ENCODE measurements around the gene RNPEP. TPM values are rescaled to one million over a fixed set of nuclear protein-coding genes. Genes with fewer than 3 reads are reported as not detected.
A peak's percentile ranks its signal among the peaks of the same experiment; 100 is the strongest.

RNPEP gene
- total and polyA plus RNA-seq, 2 of the 13 experiments (the other 11 are each of a cell fraction or from before 2014, with no cell fraction given) = 20.6 to 38.4 TPM

DNA sequence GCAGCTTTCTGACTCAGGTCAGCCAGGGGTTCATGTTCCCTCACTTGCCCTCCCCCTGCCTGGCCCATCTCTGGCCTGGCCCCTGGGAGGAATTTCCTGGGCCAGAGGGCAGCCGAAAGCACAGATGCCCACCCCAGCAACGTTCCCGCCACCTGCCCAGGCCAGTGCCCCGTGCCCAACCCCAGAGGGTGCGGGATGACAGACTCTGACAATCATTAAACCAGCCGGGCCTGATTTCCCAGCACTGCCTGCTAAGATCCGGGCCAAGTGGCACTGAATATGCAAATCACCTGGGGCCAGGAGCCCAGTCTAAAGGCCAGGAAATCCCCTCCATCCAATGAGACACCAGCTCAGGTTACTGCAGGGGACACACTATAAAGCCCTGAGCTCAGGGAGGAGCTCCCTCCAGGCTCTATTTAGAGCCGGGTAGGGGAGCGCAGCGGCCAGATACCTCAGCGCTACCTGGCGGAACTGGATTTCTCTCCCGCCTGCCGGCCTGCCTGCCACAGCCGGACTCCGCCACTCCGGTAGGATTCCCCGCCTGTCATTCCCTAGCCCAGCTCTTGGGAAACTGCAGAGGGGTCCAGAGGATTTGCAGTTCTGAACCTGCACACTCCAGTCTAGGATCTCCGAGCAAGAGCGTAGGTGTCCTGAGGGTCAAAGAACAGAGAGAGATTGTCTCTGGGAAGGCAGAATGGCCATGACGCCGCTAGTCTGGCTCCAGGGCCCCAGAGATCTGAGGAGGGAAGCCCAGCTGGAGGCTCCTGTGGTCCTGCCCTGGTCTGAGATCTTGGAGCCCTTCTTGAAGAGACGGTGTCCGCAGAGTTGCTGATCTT lies 27.9 kb downstream of the RNPEP start, which contains the start of gene ELF3 (continued):
- TF ChIP-seq, protein P1, sequence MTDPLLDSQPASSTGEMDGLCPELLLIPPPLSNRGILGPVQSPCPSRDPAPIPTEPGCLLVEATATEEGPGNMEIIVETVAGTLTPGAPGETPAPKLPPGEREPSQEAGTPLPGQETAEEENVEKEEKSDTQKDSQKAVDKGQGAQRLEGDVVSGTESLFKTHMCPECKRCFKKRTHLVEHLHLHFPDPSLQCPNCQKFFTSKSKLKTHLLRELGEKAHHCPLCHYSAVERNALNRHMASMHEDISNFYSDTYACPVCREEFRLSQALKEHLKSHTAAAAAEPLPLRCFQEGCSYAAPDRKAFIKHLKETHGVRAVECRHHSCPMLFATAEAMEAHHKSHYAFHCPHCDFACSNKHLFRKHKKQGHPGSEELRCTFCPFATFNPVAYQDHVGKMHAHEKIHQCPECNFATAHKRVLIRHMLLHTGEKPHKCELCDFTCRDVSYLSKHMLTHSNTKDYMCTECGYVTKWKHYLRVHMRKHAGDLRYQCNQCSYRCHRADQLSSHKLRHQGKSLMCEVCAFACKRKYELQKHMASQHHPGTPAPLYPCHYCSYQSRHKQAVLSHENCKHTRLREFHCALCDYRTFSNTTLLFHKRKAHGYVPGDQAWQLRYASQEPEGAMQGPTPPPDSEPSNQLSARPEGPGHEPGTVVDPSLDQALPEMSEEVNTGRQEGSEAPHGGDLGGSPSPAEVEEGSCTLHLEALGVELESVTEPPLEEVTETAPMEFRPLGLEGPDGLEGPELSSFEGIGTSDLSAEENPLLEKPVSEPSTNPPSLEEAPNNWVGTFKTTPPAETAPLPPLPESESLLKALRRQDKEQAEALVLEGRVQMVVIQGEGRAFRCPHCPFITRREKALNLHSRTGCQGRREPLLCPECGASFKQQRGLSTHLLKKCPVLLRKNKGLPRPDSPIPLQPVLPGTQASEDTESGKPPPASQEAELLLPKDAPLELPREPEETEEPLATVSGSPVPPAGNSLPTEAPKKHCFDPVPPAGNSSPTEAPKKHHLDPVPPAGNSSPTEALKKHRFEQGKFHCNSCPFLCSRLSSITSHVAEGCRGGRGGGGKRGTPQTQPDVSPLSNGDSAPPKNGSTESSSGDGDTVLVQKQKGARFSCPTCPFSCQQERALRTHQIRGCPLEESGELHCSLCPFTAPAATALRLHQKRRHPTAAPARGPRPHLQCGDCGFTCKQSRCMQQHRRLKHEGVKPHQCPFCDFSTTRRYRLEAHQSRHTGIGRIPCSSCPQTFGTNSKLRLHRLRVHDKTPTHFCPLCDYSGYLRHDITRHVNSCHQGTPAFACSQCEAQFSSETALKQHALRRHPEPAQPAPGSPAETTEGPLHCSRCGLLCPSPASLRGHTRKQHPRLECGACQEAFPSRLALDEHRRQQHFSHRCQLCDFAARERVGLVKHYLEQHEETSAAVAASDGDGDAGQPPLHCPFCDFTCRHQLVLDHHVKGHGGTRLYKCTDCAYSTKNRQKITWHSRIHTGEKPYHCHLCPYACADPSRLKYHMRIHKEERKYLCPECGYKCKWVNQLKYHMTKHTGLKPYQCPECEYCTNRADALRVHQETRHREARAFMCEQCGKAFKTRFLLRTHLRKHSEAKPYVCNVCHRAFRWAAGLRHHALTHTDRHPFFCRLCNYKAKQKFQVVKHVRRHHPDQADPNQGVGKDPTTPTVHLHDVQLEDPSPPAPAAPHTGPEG (CRISPR knock-in tag; IDR thresholded peaks at IDR 0.05) = no peak
- TF ChIP-seq SMC3 (IDR thresholded peaks at IDR 0.05; ENCODE audit: low read length) = 0 out of 2 replicates have a peak, but pooled peaks have one; percentile 9
- TF ChIP-seq, protein P2, sequence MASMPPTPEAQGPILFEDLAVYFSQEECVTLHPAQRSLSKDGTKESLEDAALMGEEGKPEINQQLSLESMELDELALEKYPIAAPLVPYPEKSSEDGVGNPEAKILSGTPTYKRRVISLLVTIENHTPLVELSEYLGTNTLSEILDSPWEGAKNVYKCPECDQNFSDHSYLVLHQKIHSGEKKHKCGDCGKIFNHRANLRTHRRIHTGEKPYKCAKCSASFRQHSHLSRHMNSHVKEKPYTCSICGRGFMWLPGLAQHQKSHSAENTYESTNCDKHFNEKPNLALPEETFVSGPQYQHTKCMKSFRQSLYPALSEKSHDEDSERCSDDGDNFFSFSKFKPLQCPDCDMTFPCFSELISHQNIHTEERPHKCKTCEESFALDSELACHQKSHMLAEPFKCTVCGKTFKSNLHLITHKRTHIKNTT (CRISPR knock-in tag; IDR thresholded peaks at IDR 0.05) = no peak
- peak; percentile 30; the same call in 1 of the 2 replicates for TF ChIP-seq HNF4G (IDR thresholded peaks at IDR 0.05; ENCODE audit: borderline replicate concordance, low read depth, low read length)
- no peak; the same call in none of the 2 replicates for TF ChIP-seq HNF4G (CRISPR knock-in tag; IDR thresholded peaks at IDR 0.05; ENCODE audit: borderline replicate concordance, low read depth)
- TF ChIP-seq ZNF776 (CRISPR knock-in tag; IDR thresholded peaks at IDR 0.05) = no peak
- TF ChIP-seq IRX3 (CRISPR knock-in tag; IDR thresholded peaks at IDR 0.05; ENCODE audit: borderline replicate concordance, low read depth) = no peak
- TF ChIP-seq SRY (CRISPR knock-in tag; IDR thresholded peaks at IDR 0.05) = peak; percentile 89; the same call in 1 of the 2 replicates
- TF ChIP-seq DMAP1 (CRISPR knock-in tag; IDR thresholded peaks at IDR 0.05) = no peak
- TF ChIP-seq, protein P3, sequence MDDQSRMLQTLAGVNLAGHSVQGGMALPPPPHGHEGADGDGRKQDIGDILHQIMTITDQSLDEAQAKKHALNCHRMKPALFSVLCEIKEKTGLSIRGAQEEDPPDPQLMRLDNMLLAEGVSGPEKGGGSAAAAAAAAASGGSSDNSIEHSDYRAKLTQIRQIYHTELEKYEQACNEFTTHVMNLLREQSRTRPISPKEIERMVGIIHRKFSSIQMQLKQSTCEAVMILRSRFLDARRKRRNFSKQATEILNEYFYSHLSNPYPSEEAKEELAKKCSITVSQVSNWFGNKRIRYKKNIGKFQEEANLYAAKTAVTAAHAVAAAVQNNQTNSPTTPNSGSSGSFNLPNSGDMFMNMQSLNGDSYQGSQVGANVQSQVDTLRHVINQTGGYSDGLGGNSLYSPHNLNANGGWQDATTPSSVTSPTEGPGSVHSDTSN (CRISPR knock-in tag; IDR thresholded peaks at IDR 0.05; ENCODE audit: borderline replicate concordance) = no peak
- no peak for TF ChIP-seq ZNF782 (CRISPR knock-in tag; IDR thresholded peaks at IDR 0.05; ENCODE audit: borderline replicate concordance)
- TF ChIP-seq KDM5B (CRISPR knock-in tag; IDR thresholded peaks at IDR 0.05; ENCODE audit: borderline replicate concordance) = peak; percentile 74; the same call in 1 of the 2 replicates
- no peak for TF ChIP-seq ZNF260 (CRISPR knock-in tag; IDR thresholded peaks at IDR 0.05; ENCODE audit: borderline replicate concordance, low read depth)
- no peak for TF ChIP-seq ATF7 (IDR thresholded peaks at IDR 0.05)
- 0 out of 2 replicates have a peak, but pooled peaks have one; percentile 24 for TF ChIP-seq ATF7 (CRISPR knock-in tag; IDR thresholded peaks at IDR 0.05)
- TF ChIP-seq, protein P4, sequence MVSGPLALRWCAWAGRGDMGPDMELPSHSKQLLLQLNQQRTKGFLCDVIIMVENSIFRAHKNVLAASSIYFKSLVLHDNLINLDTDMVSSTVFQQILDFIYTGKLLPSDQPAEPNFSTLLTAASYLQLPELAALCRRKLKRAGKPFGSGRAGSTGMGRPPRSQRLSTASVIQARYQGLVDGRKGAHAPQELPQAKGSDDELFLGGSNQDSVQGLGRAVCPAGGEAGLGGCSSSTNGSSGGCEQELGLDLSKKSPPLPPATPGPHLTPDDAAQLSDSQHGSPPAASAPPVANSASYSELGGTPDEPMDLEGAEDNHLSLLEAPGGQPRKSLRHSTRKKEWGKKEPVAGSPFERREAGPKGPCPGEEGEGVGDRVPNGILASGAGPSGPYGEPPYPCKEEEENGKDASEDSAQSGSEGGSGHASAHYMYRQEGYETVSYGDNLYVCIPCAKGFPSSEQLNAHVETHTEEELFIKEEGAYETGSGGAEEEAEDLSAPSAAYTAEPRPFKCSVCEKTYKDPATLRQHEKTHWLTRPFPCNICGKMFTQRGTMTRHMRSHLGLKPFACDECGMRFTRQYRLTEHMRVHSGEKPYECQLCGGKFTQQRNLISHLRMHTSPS (CRISPR knock-in tag; IDR thresholded peaks at IDR 0.05; ENCODE audit: low read depth) = peak; percentile 100
- TF ChIP-seq TBX3 (IDR thresholded peaks at IDR 0.05; ENCODE audit: borderline replicate concordance) = no peak
- TF ChIP-seq ZFP36 (IDR thresholded peaks at IDR 0.05; ENCODE audit: borderline replicate concordance, low read depth, low read length, partially characterized antibody) = no peak
- TF ChIP-seq PRMT3 (CRISPR knock-in tag; IDR thresholded peaks at IDR 0.05; ENCODE audit: borderline replicate concordance, low read depth) = 0 out of 2 replicates have a peak, but pooled peaks have one; percentile 41

Measured in HepG2 (cell line).